Right lobe of liver (tissue), 4 donors: ENCODE data around the gene KHNYN.

Source experiments
- CTCF ChIP-seq, 4 donors: fragments of 200-600 bp in 3 of 4; fragments of 450-650 bp in 1 of 4; IDR thresholded peaks; one replicate each; pipeline versions ENCODE4 v1.5.1 to v1.8.0; 2016 to 2022; ENCODE audit warnings: antibody characterized with exemption in 4 of 4, mild to moderate bottlenecking in 2 of 4
- POLR2A ChIP-seq: fragments of 450-650 bp; IDR thresholded peaks from one replicate; pipeline ENCODE4 v1.6.1; 2017; ENCODE audit warnings: antibody characterized with exemption, mild to moderate bottlenecking
- donor health status: DM: no; HTN: no; CAD: no.
- donor health status: DM: no; HTN: no; CAD: no.
- donor health status: DM: no; HTN: yes; CAD: no.

- TF ChIP-seq CTCF (IDR thresholded peaks at IDR 0.05) (no peak), POLR2A (no peak)
These were observed 41.1 kb upstream of the KHNYN start for GRCh38 chr14:24388474-24389179.
